Immature natural killer cell (primary cell): ENCODE data around the gene YJEFN3. TPM values are rescaled to one million over a fixed set of nuclear protein-coding genes. Genes with fewer than 3 reads are reported as not detected.
A peak's percentile ranks its signal among the peaks of the same experiment; 100 is the strongest.

ENCODE experiments used
- DNase-seq, 3 donors: peaks; one replicate each; pipeline ENCODE4 v3.0.0; 2022; ENCODE audit warnings: mixed read lengths in 1 of 3
- H3K27ac Mint-ChIP-seq, 6 donors: one replicate each; pipeline ENCODE4 v1.8.0; 2020; ENCODE audit warnings: mixed read lengths in 6 of 6, mild to moderate bottlenecking in 5 of 6, inconsistent platforms in 4 of 6, moderate library complexity in 3 of 6
- H3K27me3 Mint-ChIP-seq, 3 donors: one replicate each; pipeline ENCODE4 v1.8.0; 2020 to 2021; ENCODE audit warnings: low read depth in 3 of 3, mild to moderate bottlenecking in 3 of 3, mixed read lengths in 3 of 3, moderate library complexity in 3 of 3, inconsistent platforms in 1 of 3
- H3K36me3 Mint-ChIP-seq, 3 donors: one replicate each; pipeline ENCODE4 v1.8.0; 2020; ENCODE audit warnings: mixed read lengths in 3 of 3, inconsistent platforms in 2 of 3, mild to moderate bottlenecking in 2 of 3
- H3K4me1 Mint-ChIP-seq, 2 donors: one replicate each; pipeline ENCODE4 v1.8.0; 2020; ENCODE audit warnings: inconsistent platforms in 2 of 2, mild to moderate bottlenecking in 2 of 2, mixed read lengths in 2 of 2, moderate library complexity in 1 of 2
- H3K4me3 Mint-ChIP-seq, 5 donors: one replicate each; pipeline ENCODE4 v1.8.0; 2020; ENCODE audit warnings: mild to moderate bottlenecking in 5 of 5, mixed read lengths in 5 of 5, inconsistent platforms in 3 of 5, moderate library complexity in 3 of 5
- H3K9me3 Mint-ChIP-seq, 6 donors: one replicate each; pipeline ENCODE4 v1.8.0; 2020; ENCODE audit warnings: mild to moderate bottlenecking in 6 of 6, mixed read lengths in 6 of 6, inconsistent platforms in 4 of 6, moderate library complexity in 3 of 6
- polyA plus RNA-seq, 3 donors: library from polyadenylated mRNA; unstranded; fragments of 300-500 nt; fragmentation: Illumina TruSeq; gene quantifications; one replicate each; pipeline ENCODE4 v1.2.3, GENCODE V29; 2021

Gene YJEFN3
- polyA plus RNA-seq, 3 donors from 2014 or later, result 0.21 TPM; not detected in 2

GRCh38 chr19:19502808-19503602, 25.7 kb upstream of the YJEFN3 start:
- Mint-ChIP-seq H3K27me3 (peaks cover 2 to 20% (median 8%) of the 10 kb centered on the region in 3 donors), H3K27ac (peak overlapping the region in 3 of 6 donors; percentile 10 to 56 (median 41)), H3K9me3 (peaks cover 0 to 2% (median 0%) of the 10 kb centered on the region in 6 donors), H3K36me3 (peaks cover 15 to 40% (median 17%) of the 10 kb centered on the region in 3 donors), H3K4me3 (no peak overlapping the region), H3K4me1 (peaks cover 0 to 2% of the 10 kb centered on the region in 2 donors)
- DNase-seq, result no peak

- no peak for DNase-seq
These were observed 23.7 kb upstream of the YJEFN3 start for GRCh38 chr19:19504754-19505668.

GRCh38 chr19:19505669-19506326, 22.9 kb upstream of the YJEFN3 start:
- no peak overlapping the region for H3K4me3 Mint-ChIP-seq
- peaks cover 0 to 2% (median 0%) of the 10 kb centered on the region in 6 donors for H3K9me3 Mint-ChIP-seq
- peaks cover 0 to 2% of the 10 kb centered on the region in 2 donors for H3K4me1 Mint-ChIP-seq
- DNase-seq, result no peak
- H3K27me3 Mint-ChIP-seq, result peaks cover 4 to 19% (median 11%) of the 10 kb centered on the region in 3 donors
- H3K27ac Mint-ChIP-seq, result no peak overlapping the region
- peaks cover 15 to 40% (median 17%) of the 10 kb centered on the region in 3 donors for H3K36me3 Mint-ChIP-seq

More at GRCh38 chr19:19504754-19505668, 23.7 kb upstream of the YJEFN3 start:
- peaks cover 0 to 2% of the 10 kb centered on the region in 2 donors for H3K4me1 Mint-ChIP-seq
- H3K27ac Mint-ChIP-seq, result no peak overlapping the region
- H3K9me3 Mint-ChIP-seq, result peaks cover 0 to 2% (median 0%) of the 10 kb centered on the region in 6 donors
- H3K27me3 Mint-ChIP-seq, result peaks cover 4 to 22% (median 13%) of the 10 kb centered on the region in 3 donors
- H3K4me3 Mint-ChIP-seq, result no peak overlapping the region
- peaks cover 15 to 40% (median 17%) of the 10 kb centered on the region in 3 donors for H3K36me3 Mint-ChIP-seq

- Mint-ChIP-seq H3K9me3 (peaks cover 0 to 2% (median 0%) of the 10 kb centered on the region in 6 donors), H3K36me3 (peaks cover 15 to 36% (median 17%) of the 10 kb centered on the region in 3 donors), H3K4me3 (no peak overlapping the region), H3K27me3 (peaks cover 3 to 16% (median 11%) of the 10 kb centered on the region in 3 donors), H3K4me1 (peaks cover 0 to 2% of the 10 kb centered on the region in 2 donors), H3K27ac (peak overlapping the region in 2 of 6 donors; percentile 46 to 48)
- DNase-seq, result no peak
These were observed 22.1 kb upstream of the YJEFN3 start for GRCh38 chr19:19506592-19506991.

- Mint-ChIP-seq H3K36me3 (peaks cover 15 to 34% (median 17%) of the 10 kb centered on the region in 3 donors), H3K9me3 (no peaks in the 10 kb centered on the region), H3K27ac (peak overlapping the region in 1 of 6 donors; percentile 40), H3K4me3 (no peak overlapping the region), H3K27me3 (peaks cover 3 to 16% (median 11%) of the 10 kb centered on the region in 3 donors), H3K4me1 (peaks cover 0 to 2% of the 10 kb centered on the region in 2 donors)
- DNase-seq, result no peak
These were observed 21.4 kb upstream of the YJEFN3 start for GRCh38 chr19:19507354-19507753.

- Mint-ChIP-seq H3K4me3 (no peak overlapping the region), H3K9me3 (no peaks in the 10 kb centered on the region), H3K27me3 (peaks cover 3 to 16% (median 11%) of the 10 kb centered on the region in 3 donors), H3K36me3 (peaks cover 9 to 26% (median 10%) of the 10 kb centered on the region in 3 donors), H3K4me1 (peaks cover 0 to 2% of the 10 kb centered on the region in 2 donors), H3K27ac (peak overlapping the region in 1 of 6 donors; percentile 31)
- no peak for DNase-seq
These were observed 20.5 kb upstream of the YJEFN3 start for GRCh38 chr19:19508217-19508616.

- peaks cover 1 to 16% (median 11%) of the 10 kb centered on the region in 3 donors for H3K27me3 Mint-ChIP-seq
- peak overlapping the region in 4 of 6 donors; percentile 44 to 71 (median 53) for H3K27ac Mint-ChIP-seq
- no peaks in the 10 kb centered on the region for H3K9me3 Mint-ChIP-seq
- peaks cover 5 to 13% (median 5%) of the 10 kb centered on the region in 3 donors for H3K36me3 Mint-ChIP-seq
- peaks cover 0 to 5% of the 10 kb centered on the region in 2 donors for H3K4me1 Mint-ChIP-seq
- H3K4me3 Mint-ChIP-seq, result no peak overlapping the region
- DNase-seq, result no peak
These were observed 18.3 kb upstream of the YJEFN3 start for GRCh38 chr19:19510432-19510831.

GRCh38 chr19:19513682-19514081, 15.0 kb upstream of the YJEFN3 start:
- DNase-seq, result no peak
- peaks cover 4 to 8% (median 6%) of the 10 kb centered on the region in 3 donors for H3K27me3 Mint-ChIP-seq
- H3K4me3 Mint-ChIP-seq, result peak overlapping the region in 3 of 5 donors; percentile 12 to 81 (median 40)

GRCh38 chr19:19514215-19514657, 14.5 kb upstream of the YJEFN3 start:
- DNase-seq, result peak in 1 of 3 donors; percentile 24

More at GRCh38 chr19:19513682-19514081, 15.0 kb upstream of the YJEFN3 start:
- Mint-ChIP-seq H3K36me3 (no peaks in the 10 kb centered on the region), H3K9me3 (no peaks in the 10 kb centered on the region), H3K27ac (no peak overlapping the region), H3K4me1 (peaks cover 19 to 26% of the 10 kb centered on the region in 2 donors)

GRCh38 chr19:19514881-19515641, 13.7 kb upstream of the YJEFN3 start, which contains the start of gene TSSK6:
TSSK6 (minus strand) TSS chr19:19515548; CDS start chr19:19515427, 121 bp downstream.
- no peaks in the 10 kb centered on the region for H3K9me3 Mint-ChIP-seq
- no peak for DNase-seq
- peak within 1 kb of the TSS; percentile 91 to 98 (median 95) for H3K4me3 Mint-ChIP-seq
- H3K27me3 Mint-ChIP-seq, result peaks cover 0 to 8% (median 4%) of the 10 kb centered on the region in 3 donors
- peaks cover 26 to 33% of the 10 kb centered on the region in 2 donors for H3K4me1 Mint-ChIP-seq
- peaks cover 0 to 4% (median 0%) of the 10 kb centered on the region in 3 donors for H3K36me3 Mint-ChIP-seq
- H3K27ac Mint-ChIP-seq, result peak within 1 kb of the TSS; percentile 89 to 96 (median 93)

More at GRCh38 chr19:19514215-19514657, 14.5 kb upstream of the YJEFN3 start:
- Mint-ChIP-seq H3K4me1 (peaks cover 22 to 29% of the 10 kb centered on the region in 2 donors), H3K27ac (no peak overlapping the region), H3K27me3 (peaks cover 3 to 7% (median 4%) of the 10 kb centered on the region in 3 donors), H3K4me3 (peak overlapping the region; percentile 10 to 81 (median 72)), H3K9me3 (no peaks in the 10 kb centered on the region), H3K36me3 (peaks cover 0 to 2% (median 0%) of the 10 kb centered on the region in 3 donors)

GRCh38 chr19:19515642-19516519, 12.8 kb upstream of the YJEFN3 start, which contains the start of gene NDUFA13:
NDUFA13 (plus strand) TSS chr19:19516225; CDS start chr19:19516239, 14 bp downstream.
- H3K27me3 Mint-ChIP-seq, result peaks cover 0 to 9% (median 4%) of the 10 kb centered on the region in 3 donors
- no peaks in the 10 kb centered on the region for H3K9me3 Mint-ChIP-seq

More at GRCh38 chr19:19515642-19516519, 12.8 kb upstream of the YJEFN3 start, which contains the start of gene NDUFA13:
- Mint-ChIP-seq H3K27ac (peak within 1 kb of the TSS; percentile 89 to 96 (median 93)), H3K4me3 (peak within 1 kb of the TSS; percentile 91 to 98 (median 95)), H3K4me1 (peaks cover 29 to 41% of the 10 kb centered on the region in 2 donors), H3K36me3 (peaks cover 0 to 6% (median 0%) of the 10 kb centered on the region in 3 donors)
- peak; percentile 93 to 94 (median 94) for DNase-seq
